HG02970 (cell line): ENCODE data around the gene CCNF.
A peak's percentile ranks its signal among the peaks of the same experiment; 100 is the strongest.

Experiments
- ATAC-seq: cut with Tn5 transposase; IDR thresholded peaks from one replicate; pipeline ENCODE4 v1.9.1; 2021; ENCODE audit warnings: mild to moderate bottlenecking, moderate library complexity, moderate number of reproducible peaks; ENCODE audit not compliant: unreplicated experiment, low FRiP score

Gene CCNF

GRCh38 chr16:2452650-2453049 lies 23.4 kb downstream of the CCNF start:
- ATAC-seq, result no peak

- no peak for ATAC-seq
Measured at GRCh38 chr16:2455081-2455845, 26.0 kb downstream of the CCNF start.

- ATAC-seq, result no peak
Measured at GRCh38 chr16:2456551-2457153, 27.4 kb downstream of the CCNF start.

GRCh38 chr16:2457267-2457666 lies 28.0 kb downstream of the CCNF start:
- ATAC-seq, result no peak

- ATAC-seq, result no peak
Measured at GRCh38 chr16:2457946-2458345, 28.7 kb downstream of the CCNF start.

- ATAC-seq, result no peak
Measured at GRCh38 chr16:2458887-2459646, 29.8 kb downstream of the CCNF start.

GRCh38 chr16:2459647-2460390 lies 30.6 kb downstream of the CCNF start, which contains the start of gene TEDC2:
Gene TEDC2 (plus strand): TSS chr16:2460109. CDS start chr16:2460145, 36 bp downstream.
- peak; percentile 69 for ATAC-seq

- no peak for ATAC-seq
Measured at GRCh38 chr16:2460391-2460713, 31.1 kb downstream of the CCNF start.

- no peak for ATAC-seq
Measured at GRCh38 chr16:2460916-2461315, 31.7 kb downstream of the CCNF start.

- ATAC-seq, result no peak
Measured at GRCh38 chr16:2462031-2462866, 33.0 kb downstream of the CCNF start.

- no peak for ATAC-seq
Measured at GRCh38 chr16:2464333-2464732, 35.1 kb downstream of the CCNF start.

- no peak for ATAC-seq
Measured at GRCh38 chr16:2465653-2466415, 36.6 kb downstream of the CCNF start.

- ATAC-seq, result no peak
Measured at GRCh38 chr16:2466667-2467527, 37.6 kb downstream of the CCNF start.

GRCh38 chr16:2467528-2468232 lies 38.4 kb downstream of the CCNF start:
- ATAC-seq, result no peak

- no peak for ATAC-seq
Measured at GRCh38 chr16:2468233-2468724, 39.0 kb downstream of the CCNF start.

- no peak for ATAC-seq
Measured at GRCh38 chr16:2468725-2469398, 39.6 kb downstream of the CCNF start.
